ENCODE results near the gene PROM1. TPM values are rescaled to one million over a fixed set of nuclear protein-coding genes. Genes with fewer than 3 reads are reported as not detected.

PROM1 gene
- polyA plus RNA-seq, 2 of the 4 experiments (the other 2 are of a cell fraction) = 0.03 to 0.14 TPM

DNA sequence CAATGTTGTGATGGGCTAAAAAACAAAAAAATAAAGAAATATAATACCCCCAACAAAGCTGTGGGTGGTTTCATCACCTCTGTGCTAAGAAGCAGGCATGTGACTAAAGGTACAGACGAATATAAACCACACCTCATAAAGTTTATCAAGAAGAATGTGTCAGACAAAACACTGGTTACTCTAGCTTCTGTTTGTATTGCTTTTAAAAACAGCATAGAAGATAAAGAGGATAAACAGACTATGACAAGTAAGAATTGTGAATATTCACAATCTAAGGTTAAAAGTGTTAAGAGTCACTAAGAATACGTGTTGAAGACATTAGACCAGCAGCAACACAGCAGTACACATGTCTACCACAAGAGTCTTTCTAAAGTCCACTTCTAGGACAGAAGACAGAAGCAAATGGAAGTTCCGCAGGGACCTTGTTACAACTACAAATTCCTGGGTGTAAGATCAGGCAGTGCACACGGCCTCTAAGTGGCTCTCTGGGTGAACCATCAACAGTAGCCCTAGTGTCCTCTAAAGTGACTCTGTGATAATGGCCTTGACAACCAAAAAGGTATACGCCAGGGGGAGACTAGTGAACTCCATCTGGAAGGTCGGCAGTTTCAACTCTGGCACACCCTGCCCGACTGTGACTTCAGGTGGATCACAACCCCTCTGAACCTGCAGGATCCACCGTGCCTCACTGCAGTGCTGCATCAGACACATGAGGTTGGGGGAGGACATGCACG is 112.6 kb downstream of the PROM1 start:
- DNase-seq (ENCODE audit: low read depth in 1 of 2, low spot score in 1 of 2) (no peak), ATAC-seq (0 out of 6 replicates have a peak, but pooled peaks of 1 of the 2 experiments have one; percentile 19), FAIRE-seq (no peak)
- no peaks in the 10 kb centered on the region for H3K4me1 ChIP-seq
- ChIA-PET POLR2A (no interaction called here), CTCF (interaction anchor here (1.2 to 2.5 kb wide), 4 partner anchors 15 to 492 kb away, joined by 3 to 9 read pairs (median 6); no protein-coding TSS in a partner anchor)
- WGBS (ENCODE audit: missing lambda C conversion rate) = 52% methylated on average over 9 of the region's 9 CpGs
- no peak overlapping the region for H3K4me3 ChIP-seq
- H3K4me2 ChIP-seq = no peak overlapping the region
- 0 out of 3 replicates have a peak, but pooled peaks cover 2% of the 10 kb centered on the region for H3K9me3 ChIP-seq
- no peak for TF ChIP-seq KDM5A (IDR thresholded peaks at IDR 0.05)
- TF ChIP-seq, protein P1, sequence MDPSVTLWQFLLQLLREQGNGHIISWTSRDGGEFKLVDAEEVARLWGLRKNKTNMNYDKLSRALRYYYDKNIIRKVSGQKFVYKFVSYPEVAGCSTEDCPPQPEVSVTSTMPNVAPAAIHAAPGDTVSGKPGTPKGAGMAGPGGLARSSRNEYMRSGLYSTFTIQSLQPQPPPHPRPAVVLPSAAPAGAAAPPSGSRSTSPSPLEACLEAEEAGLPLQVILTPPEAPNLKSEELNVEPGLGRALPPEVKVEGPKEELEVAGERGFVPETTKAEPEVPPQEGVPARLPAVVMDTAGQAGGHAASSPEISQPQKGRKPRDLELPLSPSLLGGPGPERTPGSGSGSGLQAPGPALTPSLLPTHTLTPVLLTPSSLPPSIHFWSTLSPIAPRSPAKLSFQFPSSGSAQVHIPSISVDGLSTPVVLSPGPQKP (IDR thresholded peaks at IDR 0.05; ENCODE audit: low read depth, low read length) = no peak
- no peak for TF ChIP-seq RARB (CRISPR knock-in tag; IDR thresholded peaks at IDR 0.05)
- TF ChIP-seq EP300 (IDR thresholded peaks at IDR 0.05) = no peak
- TF ChIP-seq FOXS1 (CRISPR knock-in tag; IDR thresholded peaks at IDR 0.05) = no peak
- no peak for TF ChIP-seq JUN (IDR thresholded peaks at IDR 0.05)
- no peak for TF ChIP-seq PHF8 (IDR thresholded peaks at IDR 0.05; ENCODE audit: borderline replicate concordance, low read depth)
- TF ChIP-seq EHF (CRISPR knock-in tag; IDR thresholded peaks at IDR 0.05) = no peak
- H3K27ac ChIP-seq = no peak overlapping the region

DNA sequence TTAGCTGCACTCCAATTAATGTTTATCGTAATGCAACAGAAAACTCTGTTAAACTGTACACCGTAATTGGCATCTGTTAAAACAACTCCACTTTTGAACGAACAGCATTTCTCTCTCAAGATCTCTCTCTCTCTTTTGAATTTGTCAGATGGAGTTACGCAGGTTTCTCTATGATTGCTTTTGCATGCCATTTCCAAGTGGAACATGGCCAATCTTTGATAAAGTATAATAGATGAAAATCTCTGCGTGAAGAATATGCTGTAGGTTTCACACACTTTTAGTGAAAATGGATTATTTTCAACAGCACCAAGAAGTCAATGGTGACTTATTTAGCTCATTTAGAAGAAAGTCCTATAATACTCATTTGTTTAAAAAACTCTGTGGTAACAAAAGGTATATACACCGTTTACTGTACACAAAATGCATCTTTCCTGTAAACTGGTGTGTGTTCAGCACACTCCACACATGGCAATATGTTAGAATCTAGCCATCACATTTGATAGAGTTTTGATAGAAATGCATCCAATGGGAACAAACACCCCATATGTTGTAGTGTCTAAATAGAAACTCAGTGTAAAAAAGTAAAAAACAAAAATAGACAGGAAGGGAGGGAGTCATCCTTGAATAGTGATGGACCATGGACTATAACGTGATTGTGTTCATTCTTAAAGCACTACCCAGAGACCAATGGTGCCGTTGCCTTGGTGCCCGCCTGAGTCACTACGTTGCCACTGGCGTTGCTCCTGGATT is 115.1 kb downstream of the PROM1 start:
- H3K9me3 ChIP-seq = 0 out of 3 replicates have a peak, but pooled peaks cover 3% of the 10 kb centered on the region
- POLR2A ChIA-PET = no interaction called here
- TF ChIP-seq, protein P2, sequence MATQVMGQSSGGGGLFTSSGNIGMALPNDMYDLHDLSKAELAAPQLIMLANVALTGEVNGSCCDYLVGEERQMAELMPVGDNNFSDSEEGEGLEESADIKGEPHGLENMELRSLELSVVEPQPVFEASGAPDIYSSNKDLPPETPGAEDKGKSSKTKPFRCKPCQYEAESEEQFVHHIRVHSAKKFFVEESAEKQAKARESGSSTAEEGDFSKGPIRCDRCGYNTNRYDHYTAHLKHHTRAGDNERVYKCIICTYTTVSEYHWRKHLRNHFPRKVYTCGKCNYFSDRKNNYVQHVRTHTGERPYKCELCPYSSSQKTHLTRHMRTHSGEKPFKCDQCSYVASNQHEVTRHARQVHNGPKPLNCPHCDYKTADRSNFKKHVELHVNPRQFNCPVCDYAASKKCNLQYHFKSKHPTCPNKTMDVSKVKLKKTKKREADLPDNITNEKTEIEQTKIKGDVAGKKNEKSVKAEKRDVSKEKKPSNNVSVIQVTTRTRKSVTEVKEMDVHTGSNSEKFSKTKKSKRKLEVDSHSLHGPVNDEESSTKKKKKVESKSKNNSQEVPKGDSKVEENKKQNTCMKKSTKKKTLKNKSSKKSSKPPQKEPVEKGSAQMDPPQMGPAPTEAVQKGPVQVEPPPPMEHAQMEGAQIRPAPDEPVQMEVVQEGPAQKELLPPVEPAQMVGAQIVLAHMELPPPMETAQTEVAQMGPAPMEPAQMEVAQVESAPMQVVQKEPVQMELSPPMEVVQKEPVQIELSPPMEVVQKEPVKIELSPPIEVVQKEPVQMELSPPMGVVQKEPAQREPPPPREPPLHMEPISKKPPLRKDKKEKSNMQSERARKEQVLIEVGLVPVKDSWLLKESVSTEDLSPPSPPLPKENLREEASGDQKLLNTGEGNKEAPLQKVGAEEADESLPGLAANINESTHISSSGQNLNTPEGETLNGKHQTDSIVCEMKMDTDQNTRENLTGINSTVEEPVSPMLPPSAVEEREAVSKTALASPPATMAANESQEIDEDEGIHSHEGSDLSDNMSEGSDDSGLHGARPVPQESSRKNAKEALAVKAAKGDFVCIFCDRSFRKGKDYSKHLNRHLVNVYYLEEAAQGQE (IDR thresholded peaks at IDR 0.05) = no peak
- no peak for TF ChIP-seq FOSB (CRISPR knock-in tag; IDR thresholded peaks at IDR 0.05)
- TF ChIP-seq, protein P3, sequence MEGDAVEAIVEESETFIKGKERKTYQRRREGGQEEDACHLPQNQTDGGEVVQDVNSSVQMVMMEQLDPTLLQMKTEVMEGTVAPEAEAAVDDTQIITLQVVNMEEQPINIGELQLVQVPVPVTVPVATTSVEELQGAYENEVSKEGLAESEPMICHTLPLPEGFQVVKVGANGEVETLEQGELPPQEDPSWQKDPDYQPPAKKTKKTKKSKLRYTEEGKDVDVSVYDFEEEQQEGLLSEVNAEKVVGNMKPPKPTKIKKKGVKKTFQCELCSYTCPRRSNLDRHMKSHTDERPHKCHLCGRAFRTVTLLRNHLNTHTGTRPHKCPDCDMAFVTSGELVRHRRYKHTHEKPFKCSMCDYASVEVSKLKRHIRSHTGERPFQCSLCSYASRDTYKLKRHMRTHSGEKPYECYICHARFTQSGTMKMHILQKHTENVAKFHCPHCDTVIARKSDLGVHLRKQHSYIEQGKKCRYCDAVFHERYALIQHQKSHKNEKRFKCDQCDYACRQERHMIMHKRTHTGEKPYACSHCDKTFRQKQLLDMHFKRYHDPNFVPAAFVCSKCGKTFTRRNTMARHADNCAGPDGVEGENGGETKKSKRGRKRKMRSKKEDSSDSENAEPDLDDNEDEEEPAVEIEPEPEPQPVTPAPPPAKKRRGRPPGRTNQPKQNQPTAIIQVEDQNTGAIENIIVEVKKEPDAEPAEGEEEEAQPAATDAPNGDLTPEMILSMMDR (IDR thresholded peaks at IDR 0.05) = no peak
- no peak for TF ChIP-seq NFE2L2 (conservative IDR thresholded peaks at IDR 0.05; ENCODE audit: low read length)
- no peak for TF ChIP-seq CEBPB (IDR thresholded peaks at IDR 0.05)
- TF ChIP-seq RCOR1 (IDR thresholded peaks at IDR 0.05; ENCODE audit: low read depth, low read length) = no peak
- no peak for TF ChIP-seq CHD2 (IDR thresholded peaks at IDR 0.05; ENCODE audit: low read length, partially characterized antibody)
- no peak for TF ChIP-seq EHMT2 (IDR thresholded peaks at IDR 0.05; ENCODE audit: low read depth)
- TF ChIP-seq EHF (CRISPR knock-in tag; IDR thresholded peaks at IDR 0.05) = no peak
- no peak for TF ChIP-seq POLR2A (IDR thresholded peaks at IDR 0.05; ENCODE audit: low read length)
- TF ChIP-seq, protein P1 (IDR thresholded peaks at IDR 0.05; ENCODE audit: low read depth, low read length) = no peak
- no peak for TF ChIP-seq MAFK (IDR thresholded peaks at IDR 0.05; ENCODE audit: partially characterized antibody)
- TF ChIP-seq KDM5A (IDR thresholded peaks at IDR 0.05) = no peak
- TF ChIP-seq ESRRA (IDR thresholded peaks at IDR 0.05; ENCODE audit: borderline replicate concordance, low read length) = no peak
- no peak for TF ChIP-seq MYC (IDR thresholded peaks at IDR 0.05; ENCODE audit: borderline replicate concordance, low read length)
- TF ChIP-seq JUN (IDR thresholded peaks at IDR 0.05) = no peak
- TF ChIP-seq, protein P4, sequence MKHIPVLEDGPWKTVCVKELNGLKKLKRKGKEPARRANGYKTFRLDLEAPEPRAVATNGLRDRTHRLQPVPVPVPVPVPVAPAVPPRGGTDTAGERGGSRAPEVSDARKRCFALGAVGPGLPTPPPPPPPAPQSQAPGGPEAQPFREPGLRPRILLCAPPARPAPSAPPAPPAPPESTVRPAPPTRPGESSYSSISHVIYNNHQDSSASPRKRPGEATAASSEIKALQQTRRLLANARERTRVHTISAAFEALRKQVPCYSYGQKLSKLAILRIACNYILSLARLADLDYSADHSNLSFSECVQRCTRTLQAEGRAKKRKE (CRISPR knock-in tag; IDR thresholded peaks at IDR 0.05; ENCODE audit: low read depth) = no peak
- no peak for TF ChIP-seq ZC3H11A (IDR thresholded peaks at IDR 0.05)
- TF ChIP-seq ZFP36 (IDR thresholded peaks at IDR 0.05; ENCODE audit: borderline replicate concordance, partially characterized antibody) = no peak
- 66% methylated on average over 10 of the region's 11 CpGs for WGBS (ENCODE audit: missing lambda C conversion rate)
- H3K27ac ChIP-seq = no peak overlapping the region
- FAIRE-seq = no peak
- no peak for DNase-seq (ENCODE audit: low read depth in 1 of 2, low spot score in 1 of 2)
- H3K4me2 ChIP-seq = no peak overlapping the region
- no peaks in the 10 kb centered on the region for H3K4me1 ChIP-seq
- CTCF ChIA-PET = interaction anchor here (2.5 kb wide), 1 partner anchor 32 kb away, joined by 9 read pairs; no protein-coding TSS in a partner anchor
- no peak for ATAC-seq
- H3K4me3 ChIP-seq = no peak overlapping the region
